IMR-90 (cell line): Measurements from ENCODE around the gene MSI2. TPM values are rescaled to one million over a fixed set of nuclear protein-coding genes. Genes with fewer than 3 reads are reported as not detected.

Source experiments
- ATAC-seq: fragments of 200-7000 bp; cut with Tn5 transposase; 2 replicates; pipeline ENCODE4 v1.9.1; 2020; ENCODE audit warnings: low read depth, mild to moderate bottlenecking, moderate library complexity
- BruUV-seq: library from RNA; stranded (reverse); fragments of 400-500 nt; replicated peaks from 2 replicates; lab custom pipeline; 2021; lab: Mats Ljungman, UMichigan
- CTCF ChIA-PET: fragments of 300-600 bp; formaldehyde crosslinking; extraction: SDS; loops from one replicate; lab custom pipeline; 2021; ENCODE audit warnings: antibody characterized with exemption; lab: Yijun Ruan, JAX
- POLR2A ChIA-PET: fragments of 300-600 bp; sonication (Branson Sonifier 250); formaldehyde crosslinking; loops from one replicate; lab custom pipeline; 2022; ENCODE audit warnings: antibody characterized with exemption; ENCODE audit not compliant: unreplicated experiment; lab: Charles Lee
- DNase-seq: peaks from one replicate; pipeline ENCODE4 v3.0.0; 2013
- H2AFZ ChIP-seq: replicated peaks from 2 replicates; pipeline ENCODE3; 2013; ENCODE audit warnings: low read length, mild to moderate bottlenecking; ENCODE audit not compliant: poor library complexity
- H2AK5ac ChIP-seq: 2 replicates; pipeline ENCODE4 v1.6.1; 2013; ENCODE audit warnings: low read depth, low read length, inconsistent platforms
- H2AK9ac ChIP-seq: replicated peaks from 2 replicates; pipeline ENCODE3; 2013; ENCODE audit warnings: mild to moderate bottlenecking, low read depth, low read length, moderate library complexity; ENCODE audit not compliant: poor library complexity
- H2BK120ac ChIP-seq: 2 replicates; pipeline ENCODE4 v1.6.1; 2013; ENCODE audit warnings: low read depth, low read length, inconsistent platforms
- H2BK15ac ChIP-seq: 3 replicates; pipeline ENCODE4 v1.6.1; 2013; ENCODE audit warnings: low read depth, low read length, inconsistent platforms
- H2BK20ac ChIP-seq: 2 replicates; pipeline ENCODE4 v1.6.1; 2013; ENCODE audit warnings: low read depth, mild to moderate bottlenecking, inconsistent platforms, low read length, moderate library complexity
- H2BK5ac ChIP-seq: 2 replicates; pipeline ENCODE4 v1.6.1; 2013; ENCODE audit warnings: mild to moderate bottlenecking, low read depth, low read length, inconsistent platforms; ENCODE audit not compliant: poor library complexity, severe bottlenecking
- H3K14ac ChIP-seq: replicated peaks from 2 replicates; pipeline ENCODE4 v1.6.1; 2013; ENCODE audit warnings: low read depth, low read length, inconsistent platforms
- H3K18ac ChIP-seq: 2 replicates; pipeline ENCODE4 v1.6.1; 2013; ENCODE audit warnings: low read depth, low read length, control low read depth
- H3K23ac ChIP-seq: 2 replicates; pipeline ENCODE4 v1.6.1; 2013; ENCODE audit warnings: low read depth, low read length, inconsistent platforms
- H3K27ac ChIP-seq: 2 replicates; pipeline ENCODE4 v1.5.1; 2013; ENCODE audit warnings: mild to moderate bottlenecking, control low read depth, low read length; ENCODE audit not compliant: insufficient read depth
- H3K27me3 ChIP-seq: 2 replicates; pipeline ENCODE4 v1.6.1; 2013; ENCODE audit warnings: low read length; ENCODE audit not compliant: control insufficient read depth, insufficient read depth
- H3K36me3 ChIP-seq: 2 replicates; pipeline ENCODE4 v1.6.1; 2013; ENCODE audit warnings: low read length, mixed read lengths; ENCODE audit not compliant: control insufficient read depth, insufficient read depth
- H3K4ac ChIP-seq: 2 replicates; pipeline ENCODE4 v1.6.1; 2013; ENCODE audit warnings: low read depth, low read length, inconsistent platforms
- H3K4me1 ChIP-seq: 2 replicates; pipeline ENCODE4 v1.6.1; 2013; ENCODE audit warnings: low read length, mixed read lengths; ENCODE audit not compliant: control insufficient read depth, insufficient read depth
- H3K4me2 ChIP-seq: 2 replicates; pipeline ENCODE4 v1.6.1; 2013; ENCODE audit warnings: low read depth, mild to moderate bottlenecking, control low read depth, low read length, moderate library complexity
- H3K4me3 ChIP-seq: 2 replicates; pipeline ENCODE4 v1.5.1; 2013; ENCODE audit warnings: low read depth, mild to moderate bottlenecking, control low read depth, low read length, moderate library complexity; ENCODE audit not compliant: insufficient read depth
- H3K56ac ChIP-seq: 2 replicates; pipeline ENCODE4 v1.6.1; 2013; ENCODE audit warnings: low read length, inconsistent platforms; ENCODE audit not compliant: insufficient read depth; ENCODE audit errors: extremely low read depth
- H3K79me1 ChIP-seq, 2 experiments: 2 replicates each; pipeline ENCODE4 v1.6.1; 2013; ENCODE audit warnings: low read length in 2 of 2, inconsistent platforms in 1 of 2, low read depth in 1 of 2
- H3K9ac ChIP-seq: 2 replicates; pipeline ENCODE4 v1.6.1; 2013; ENCODE audit warnings: low read depth, low read length, control low read depth
- H3K9me1 ChIP-seq: 2 replicates; pipeline ENCODE4 v1.6.1; 2013; ENCODE audit warnings: low read length, inconsistent platforms; ENCODE audit not compliant: insufficient read depth
- H3K9me3 ChIP-seq: 2 replicates; pipeline ENCODE4 v1.6.1; 2013; ENCODE audit warnings: low read length; ENCODE audit not compliant: control insufficient read depth, insufficient read depth
- H4K20me1 ChIP-seq: 2 replicates; pipeline ENCODE4 v1.6.1; 2013; ENCODE audit warnings: low read length, inconsistent platforms; ENCODE audit not compliant: insufficient read depth
- H4K5ac ChIP-seq: 2 replicates; pipeline ENCODE4 v1.6.1; 2013; ENCODE audit warnings: mild to moderate bottlenecking, low read depth, low read length, control low read depth
- H4K8ac ChIP-seq, 2 experiments: 2 replicates each; pipeline ENCODE4 v1.6.1; 2013; ENCODE audit warnings: low read depth in 2 of 2, low read length in 2 of 2, control low read depth in 1 of 2, inconsistent platforms in 1 of 2
- H4K91ac ChIP-seq: 2 replicates; pipeline ENCODE4 v1.6.1; 2013; ENCODE audit warnings: low read depth, low read length, inconsistent platforms; ENCODE audit not compliant: insufficient read depth
- BHLHE40 ChIP-seq: fragments of 150-350 bp; IDR thresholded peaks from 2 replicates; pipeline ENCODE4 v1.6.1; 2016; ENCODE audit warnings: mild to moderate bottlenecking, low read depth, low read length
- CHD1 ChIP-seq: IDR thresholded peaks from 2 replicates; pipeline ENCODE4 v1.6.1; 2012; ENCODE audit warnings: low read depth, low read length, improper control_type of control experiment
- CTCF ChIP-seq: conservative IDR thresholded peaks from 2 replicates; pipeline ENCODE4 v1.5.1; 2012; ENCODE audit warnings: mild to moderate bottlenecking, low read depth, low read length, improper control_type of control experiment
- ELK1 ChIP-seq: fragments of 150-350 bp; IDR thresholded peaks from 2 replicates; pipeline ENCODE4 v1.6.1; 2016; ENCODE audit warnings: low read depth, mild to moderate bottlenecking, low read length, moderate library complexity, borderline replicate concordance
- FOS ChIP-seq: fragments of 150-350 bp; IDR thresholded peaks from 2 replicates; pipeline ENCODE4 v1.6.1; 2016; ENCODE audit warnings: low read depth, low read length
- MAFK ChIP-seq: IDR thresholded peaks from 2 replicates; pipeline ENCODE4 v1.6.1; 2012; ENCODE audit warnings: low read depth, low read length, improper control_type of control experiment
- MAZ ChIP-seq: IDR thresholded peaks from 2 replicates; pipeline ENCODE4 v1.6.1; 2012; ENCODE audit warnings: low read depth, mild to moderate bottlenecking, low read length, improper control_type of control experiment, moderate library complexity, borderline replicate concordance
- MXI1 ChIP-seq: IDR thresholded peaks from 2 replicates; pipeline ENCODE4 v1.6.1; 2012; ENCODE audit warnings: low read depth, mild to moderate bottlenecking, low read length, moderate library complexity, borderline replicate concordance
- NFE2L2 ChIP-seq: fragments of 150-350 bp; IDR thresholded peaks from 2 replicates; pipeline ENCODE4 v1.6.1; 2016; ENCODE audit warnings: low read depth, mild to moderate bottlenecking, low read length
- RAD21 ChIP-seq: IDR thresholded peaks from 2 replicates; pipeline ENCODE4 v1.6.1; 2012; ENCODE audit warnings: low read length, improper control_type of control experiment
- RCOR1 ChIP-seq: IDR thresholded peaks from 2 replicates; pipeline ENCODE4 v1.6.1; 2012; ENCODE audit warnings: mild to moderate bottlenecking, low read length, improper control_type of control experiment; ENCODE audit not compliant: insufficient replicate concordance
- RFX5 ChIP-seq: IDR thresholded peaks from 2 replicates; pipeline ENCODE4 v1.8.0; 2012; ENCODE audit warnings: low read depth, mild to moderate bottlenecking, low read length, moderate library complexity
- SMC3 ChIP-seq: fragments of 150-350 bp; IDR thresholded peaks from 2 replicates; pipeline ENCODE4 v1.6.1; 2016; ENCODE audit warnings: low read depth, mild to moderate bottlenecking, antibody characterized with exemption, low read length, moderate library complexity
- USF2 ChIP-seq: fragments of 150-350 bp; IDR thresholded peaks from 2 replicates; pipeline ENCODE4 v1.6.1; 2017; ENCODE audit warnings: mild to moderate bottlenecking, antibody characterized with exemption, low read length, low read depth
- WGBS, 2 experiments: methylation state at CpG; one replicate each; pipeline versions ENCODE4 v1.1.5 to v1.1.7; 2013; ENCODE audit warnings: missing lambda C conversion rate in 2 of 2; ENCODE audit not compliant: insufficient read length in 1 of 2; ENCODE audit errors: extremely low coverage in 2 of 2; 5-methylcytosine and 5-hydroxymethylcytosine counted together
- dilution Hi-C: fragments of 300-500 bp; cut with HindIII; formaldehyde crosslinking; loops from one replicate; pipeline ENCODE4 v1.14.3; 2018; ENCODE audit warnings: low sequenced_read_pairs; ENCODE audit not compliant: unreplicated experiment
- in situ Hi-C: fragments of 300-500 bp; cut with MboI; formaldehyde crosslinking; loops from 3 replicates; pipeline ENCODE4 v1.14.3; 2019; ENCODE audit warnings: low sequenced_read_pairs, inconsistent platforms, mixed read lengths
- intact Hi-C: fragments of 100-400 bp; cut with micrococcal nuclease; formaldehyde crosslinking; loops from 2 replicates; pipeline ENCODE4 v1.10.0; 2022
- polyA plus RNA-seq, 3 experiments: library from polyadenylated mRNA; depleted of rRNA; stranded (reverse); fragments of >200 nt; gene quantifications; 2 replicates each; pipeline ENCODE4 v1.2.3, GENCODE V29; 2012; ENCODE audit warnings: low replicate concordance in 1 of 3
- total RNA-seq: library from RNA; depleted of rRNA; stranded (reverse); fragments of >200 nt; gene quantifications from 2 replicates; pipeline ENCODE4 v1.2.3, GENCODE V29; 2012

MSI2 gene
- total and polyA plus RNA-seq, 2 of the 4 experiments (the other 2 are of a cell fraction), result 13.0 to 16.0 TPM

- no TSS peak for BruUV-seq
- Histone ChIP-seq H3K27ac (no peak overlapping the region), H2AFZ (no peak overlapping the region), H3K14ac (no peak overlapping the region), H3K18ac (no peak overlapping the region), H4K91ac (no peak overlapping the region), H2AK9ac (no peak overlapping the region), H3K9me3 (peaks cover 2% of the 10 kb centered on the region; the same call in 1 of the 2 replicates), H4K20me1 (no peaks in the 10 kb centered on the region), H4K5ac (no peak overlapping the region), H3K9ac (no peak overlapping the region), H2BK20ac (no peak overlapping the region), H3K4ac (no peak overlapping the region), H2BK5ac (no peak overlapping the region), H3K23ac (no peak overlapping the region; the same call in 1 of the 2 replicates), H3K56ac (no peak overlapping the region), H2AK5ac (no peak overlapping the region), H3K4me1 (peaks cover 3% of the 10 kb centered on the region; the same call in 1 of the 2 replicates), H3K4me3 (no peak overlapping the region), H3K4me2 (no peak overlapping the region), H4K8ac (no peak overlapping the region), H2BK120ac (no peak overlapping the region), H3K27me3 (no peaks in the 10 kb centered on the region), H2BK15ac (no peak overlapping the region; the same call in 2 of the 3 replicates), H3K79me1 (peaks cover 0 to 4% of the 10 kb centered on the region in 2 experiments; a peak in 1 of 4 replicates), H3K36me3 (no peaks in the 10 kb centered on the region), H3K9me1 (peaks cover 13% of the 10 kb centered on the region; the same call in 1 of the 2 replicates)
- ATAC-seq, result no peak
- in situ Hi-C loops (no loop called here), dilution Hi-C loops (no loop called here), intact Hi-C loops (no loop called here)
- CTCF ChIA-PET, result no interaction called here
- no peak for DNase-seq
- WGBS, 2 experiments, result 80% methylated on average over 1 of the region's 10 CpGs; no CpG with 5 or more reads in 1 of the 2 experiments
- TF ChIP-seq USF2 (no peak), NFE2L2 (no peak), RAD21 (no peak), BHLHE40 (no peak), MXI1 (no peak), ELK1 (no peak), SMC3 (no peak), FOS (no peak), MAFK (no peak), RFX5 (no peak), MAZ (no peak), CHD1 (no peak), RCOR1 (no peak), CTCF (no peak)
- POLR2A ChIA-PET, result no interaction called here
These were observed 280.6 kb downstream of the MSI2 start for GRCh38 chr17:57536789-57537523.
